Caco-2 (cell line): ENCODE measurements around the gene RAB10. TPM values are rescaled to one million over a fixed set of nuclear protein-coding genes. Genes with fewer than 3 reads are reported as not detected.

Experiments
- BruUV-seq: library from RNA; stranded (reverse); fragments of 400-500 nt; replicated peaks from 2 replicates; lab custom pipeline; 2021; lab: Mats Ljungman, UMichigan
- CTCF ChIA-PET: fragments of 300-600 bp; sonication (Branson Sonifier 250); formaldehyde crosslinking; loops from one replicate; lab custom pipeline; 2022; ENCODE audit warnings: antibody characterized with exemption; lab: Charles Lee
- POLR2A ChIA-PET: fragments of 300-600 bp; sonication (Branson Sonifier 250); formaldehyde crosslinking; loops from one replicate; lab custom pipeline; 2022; ENCODE audit warnings: antibody characterized with exemption; lab: Charles Lee
- DNase-seq, 2 experiments: peaks; one replicate each; pipeline versions ENCODE4 v3.0.0 to v3.0.0-alpha.2; 2020 to 2022
- H3K27me3 ChIP-seq: replicated peaks from 2 replicates; pipeline ENCODE4 v1.6.0; 2011; ENCODE audit warnings: low read length; ENCODE audit not compliant: control insufficient read depth, insufficient read depth
- H3K36me3 ChIP-seq: 2 replicates; pipeline ENCODE4 v1.5.1; 2011; ENCODE audit warnings: low read length; ENCODE audit not compliant: control insufficient read depth, insufficient read depth
- H3K4me1 ChIP-seq: fragments of 250-450 bp; sonication (Bioruptor Pico); 2 replicates; pipeline ENCODE4 v1.5.1; 2020; ENCODE audit warnings: mild to moderate bottlenecking
- H3K4me3 ChIP-seq: 2 replicates; pipeline ENCODE4 v1.5.1; 2011; ENCODE audit warnings: low read depth, mild to moderate bottlenecking, control low read depth, low read length
- H3K9me3 ChIP-seq: fragments of 250-450 bp; sonication (Bioruptor Pico); 2 replicates; pipeline ENCODE4 v1.5.1; 2020; ENCODE audit warnings: mild to moderate bottlenecking, moderate library complexity
- H3K27ac Mint-ChIP-seq: one replicate; pipeline ENCODE4 v1.8.0; 2022; ENCODE audit warnings: mixed read lengths; ENCODE audit not compliant: unreplicated experiment
- H3K27me3 Mint-ChIP-seq: one replicate; pipeline ENCODE4 v1.8.0; 2022; ENCODE audit warnings: mixed read lengths; ENCODE audit not compliant: insufficient read depth, unreplicated experiment
- H3K36me3 Mint-ChIP-seq: one replicate; pipeline ENCODE4 v1.8.0; 2022; ENCODE audit warnings: mild to moderate bottlenecking, mixed read lengths; ENCODE audit not compliant: insufficient read depth, unreplicated experiment
- H3K4me1 Mint-ChIP-seq: one replicate; pipeline ENCODE4 v1.8.0; 2022; ENCODE audit warnings: low read depth, mixed read lengths; ENCODE audit not compliant: unreplicated experiment
- H3K4me3 Mint-ChIP-seq: one replicate; pipeline ENCODE4 v1.8.0; 2022; ENCODE audit warnings: mild to moderate bottlenecking, moderate library complexity, mixed read lengths; ENCODE audit not compliant: unreplicated experiment
- H3K9me3 Mint-ChIP-seq: one replicate; pipeline ENCODE4 v1.8.0; 2022; ENCODE audit warnings: mixed read lengths; ENCODE audit not compliant: unreplicated experiment
- CTCF ChIP-seq, 2 experiments: fragments of 200-600 bp in 1 of 2; IDR thresholded peaks; 1 replicate in 1 of 2; 2 replicates in 1 of 2; pipeline versions ENCODE4 v1.5.1 to v1.8.0; 2011 to 2022; ENCODE audit warnings: antibody characterized with exemption in 1 of 2, control low read depth in 1 of 2, inconsistent platforms in 1 of 2, low read depth in 1 of 2, low read length in 1 of 2, mild to moderate bottlenecking in 1 of 2, moderate library complexity in 1 of 2; ENCODE audit not compliant: insufficient read depth in 1 of 2, severe bottlenecking in 1 of 2, unreplicated experiment in 1 of 2
- intact Hi-C: fragments of 100-400 bp; cut with micrococcal nuclease; formaldehyde crosslinking; loops from one replicate; pipeline ENCODE4 v1.10.0; 2022; ENCODE audit not compliant: unreplicated experiment
- total RNA-seq: library from RNA; stranded (reverse); gene quantifications from 2 replicates; pipeline ENCODE4 v1.2.3, GENCODE V29; 2022

The RAB10 gene
- total RNA-seq, 1 experiment from 2014 or later: 213 TPM

GRCh38 chr2:25991965-25992364 is 41.9 kb upstream of the RAB10 start:
- POLR2A ChIA-PET: interaction anchor here (1.0 to 1.1 kb wide), 3 partner anchors 20 to 81 kb away, joined by 3 to 11 read pairs (median 4); no protein-coding TSS in a partner anchor
- no peak for TF ChIP-seq CTCF (IDR thresholded peaks at IDR 0.05; ENCODE audit: insufficient read depth in 1 of 2, low read depth in 1 of 2, low read length in 1 of 2, severe bottlenecking in 1 of 2, unreplicated experiment in 1 of 2)
- no TSS peak for BruUV-seq
- no peak overlapping the region for H3K4me3 Mint-ChIP-seq
- H3K4me3 ChIP-seq: no peak overlapping the region
- peaks cover 12% of the 10 kb centered on the region for H3K4me1 ChIP-seq
- H3K4me1 Mint-ChIP-seq: peaks cover 23% of the 10 kb centered on the region
- peaks cover 5% of the 10 kb centered on the region for H3K36me3 Mint-ChIP-seq
- H3K27me3 Mint-ChIP-seq: no peaks in the 10 kb centered on the region
- intact Hi-C loops: loop anchor here (1.0 kb wide), 2 partner anchors 41 to 153 kb away; no protein-coding TSS in a partner anchor
- H3K36me3 ChIP-seq: no peaks in the 10 kb centered on the region
- H3K9me3 ChIP-seq: no peaks in the 10 kb centered on the region
- CTCF ChIA-PET: interaction anchor here (0.6 to 1.6 kb wide), 18 partner anchors 20 to 308 kb away, joined by 3 to 28 read pairs (median 4); partner anchors contain the start of genes ASXL2 and RAB10
- no peak for DNase-seq
- H3K9me3 Mint-ChIP-seq: no peaks in the 10 kb centered on the region
- H3K27ac Mint-ChIP-seq: peak overlapping the region; percentile 5
- H3K27me3 ChIP-seq: no peaks in the 10 kb centered on the region

- no peak overlapping the region for H3K27ac Mint-ChIP-seq
- no peak for TF ChIP-seq CTCF (IDR thresholded peaks at IDR 0.05; ENCODE audit: insufficient read depth in 1 of 2, low read depth in 1 of 2, low read length in 1 of 2, severe bottlenecking in 1 of 2, unreplicated experiment in 1 of 2)
- ChIA-PET CTCF (interaction anchor here (0.6 to 1.6 kb wide), 3 partner anchors 43 to 132 kb away, joined by 3 to 5 read pairs (median 4); no protein-coding TSS in a partner anchor), POLR2A (no interaction called here)
- no peaks in the 10 kb centered on the region for H3K9me3 Mint-ChIP-seq
- no peaks in the 10 kb centered on the region for H3K27me3 Mint-ChIP-seq
- no peak for DNase-seq
- no peaks in the 10 kb centered on the region for H3K27me3 ChIP-seq
- peaks cover 5% of the 10 kb centered on the region for H3K36me3 Mint-ChIP-seq
- no peak overlapping the region for H3K4me3 Mint-ChIP-seq
- H3K4me3 ChIP-seq: no peak overlapping the region
- peaks cover 28% of the 10 kb centered on the region for H3K4me1 Mint-ChIP-seq
- no peaks in the 10 kb centered on the region for H3K36me3 ChIP-seq
- intact Hi-C loops: no loop called here
- no peaks in the 10 kb centered on the region for H3K9me3 ChIP-seq
- H3K4me1 ChIP-seq: peaks cover 15% of the 10 kb centered on the region
- BruUV-seq: no TSS peak
These were observed 41.3 kb upstream of the RAB10 start for GRCh38 chr2:25992556-25992955.

- H3K27me3 ChIP-seq: no peaks in the 10 kb centered on the region
- H3K4me1 ChIP-seq: peaks cover 16% of the 10 kb centered on the region
- no TSS peak for BruUV-seq
- no peaks in the 10 kb centered on the region for H3K9me3 ChIP-seq
- intact Hi-C loops: no loop called here
- H3K36me3 Mint-ChIP-seq: peaks cover 5% of the 10 kb centered on the region
- no peaks in the 10 kb centered on the region for H3K27me3 Mint-ChIP-seq
- TF ChIP-seq CTCF (IDR thresholded peaks at IDR 0.05; ENCODE audit: insufficient read depth in 1 of 2, low read depth in 1 of 2, low read length in 1 of 2, severe bottlenecking in 1 of 2, unreplicated experiment in 1 of 2): no peak
- peaks cover 33% of the 10 kb centered on the region for H3K4me1 Mint-ChIP-seq
- DNase-seq: no peak
- POLR2A ChIA-PET: no interaction called here
- no peak overlapping the region for H3K4me3 ChIP-seq
- no peak overlapping the region for H3K4me3 Mint-ChIP-seq
- CTCF ChIA-PET: interaction anchor here (0.6 to 0.7 kb wide), 3 partner anchors 26 to 129 kb away, joined by 3 to 10 read pairs (median 4); no protein-coding TSS in a partner anchor
- no peaks in the 10 kb centered on the region for H3K9me3 Mint-ChIP-seq
- no peak overlapping the region for H3K27ac Mint-ChIP-seq
- no peaks in the 10 kb centered on the region for H3K36me3 ChIP-seq
These were observed 40.8 kb upstream of the RAB10 start for GRCh38 chr2:25993049-25993448.
